Measurements from ENCODE around the gene ADAMTS8. TPM values are rescaled to one million over a fixed set of nuclear protein-coding genes. Genes with fewer than 3 reads are reported as not detected.

ADAMTS8 gene
- total and polyA plus RNA-seq, 10 of the 15 experiments (the other 5 are each of a cell fraction or from before 2014, with no cell fraction given): not detected

DNA sequence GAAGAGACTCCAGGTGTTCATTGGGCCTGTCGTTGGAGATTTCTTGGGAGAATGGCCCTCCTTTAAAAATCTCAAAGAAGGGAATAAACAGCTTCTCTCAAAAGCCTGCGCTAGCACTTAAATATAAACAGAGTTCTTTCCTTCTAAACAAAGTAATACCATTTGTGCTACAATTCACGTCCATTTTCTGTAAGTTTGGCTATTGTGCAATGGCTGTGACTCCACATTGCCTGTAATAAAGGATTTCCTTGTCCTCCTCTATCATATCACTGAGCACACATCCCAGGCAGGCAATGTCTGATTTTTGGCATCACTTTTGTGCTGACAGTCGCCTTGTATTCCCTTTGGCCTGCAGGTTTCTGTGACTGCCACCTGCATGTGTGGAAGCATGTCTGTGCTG is 4.9 kb upstream of the ADAMTS8 start:
- TF ChIP-seq SMAD1 (IDR thresholded peaks at IDR 0.05; ENCODE audit: low read depth, partially characterized antibody) (no peak), RAD51 (IDR thresholded peaks at IDR 0.05) (no peak), ETV6 (conservative IDR thresholded peaks at IDR 0.05 in 1 of 2, IDR thresholded peaks at IDR 0.05 in 1 of 2; ENCODE audit: borderline replicate concordance in 1 of 2, low read depth in 1 of 2) (no peak), CBFB (IDR thresholded peaks at IDR 0.05; ENCODE audit: low read depth) (no peak), RBBP5 (conservative IDR thresholded peaks at IDR 0.05) (no peak), GATAD2B (conservative IDR thresholded peaks at IDR 0.05; ENCODE audit: low read depth) (no peak), FOS (IDR thresholded peaks at IDR 0.05; ENCODE audit: borderline replicate concordance, extremely low read depth, insufficient read length) (no peak), EZH2 (IDR thresholded peaks at IDR 0.05; ENCODE audit: borderline replicate concordance, control insufficient read depth, low read depth, low read length) (no peak), CBX5 (IDR thresholded peaks at IDR 0.05; ENCODE audit: low read depth) (no peak), SREBF1 (IDR thresholded peaks at IDR 0.05; ENCODE audit: low read length) (no peak), EED (IDR thresholded peaks at IDR 0.05; ENCODE audit: low read depth) (no peak), ZNF217 (IDR thresholded peaks at IDR 0.05) (no peak), E4F1 (IDR thresholded peaks at IDR 0.05; ENCODE audit: borderline replicate concordance, partially characterized antibody) (no peak)
- TF ChIP-seq, protein P1, sequence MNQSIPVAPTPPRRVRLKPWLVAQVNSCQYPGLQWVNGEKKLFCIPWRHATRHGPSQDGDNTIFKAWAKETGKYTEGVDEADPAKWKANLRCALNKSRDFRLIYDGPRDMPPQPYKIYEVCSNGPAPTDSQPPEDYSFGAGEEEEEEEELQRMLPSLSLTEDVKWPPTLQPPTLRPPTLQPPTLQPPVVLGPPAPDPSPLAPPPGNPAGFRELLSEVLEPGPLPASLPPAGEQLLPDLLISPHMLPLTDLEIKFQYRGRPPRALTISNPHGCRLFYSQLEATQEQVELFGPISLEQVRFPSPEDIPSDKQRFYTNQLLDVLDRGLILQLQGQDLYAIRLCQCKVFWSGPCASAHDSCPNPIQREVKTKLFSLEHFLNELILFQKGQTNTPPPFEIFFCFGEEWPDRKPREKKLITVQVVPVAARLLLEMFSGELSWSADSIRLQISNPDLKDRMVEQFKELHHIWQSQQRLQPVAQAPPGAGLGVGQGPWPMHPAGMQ (IDR thresholded peaks at IDR 0.05; ENCODE audit: borderline replicate concordance): no peak
- no peak overlapping the region for H3K9ac ChIP-seq (ENCODE audit: control insufficient read depth, insufficient read depth, low read length)
- ATAC-seq (no peak), DNase-seq (ENCODE audit: low read depth, low spot score) (no peak), FAIRE-seq (no peak)
- no peaks in the 10 kb centered on the region; the same call in 1 of the 2 replicates for H4K20me1 ChIP-seq (ENCODE audit: control insufficient read depth, insufficient read depth)
- peaks cover 8 to 14% of the 10 kb centered on the region in 2 experiments for H3K27me3 ChIP-seq (replicated peaks in 1 of 2; ENCODE audit: control insufficient read depth in 2 of 2, insufficient read depth in 2 of 2, low read length in 1 of 2)
- H3K27ac ChIP-seq (ENCODE audit: control insufficient read depth, insufficient read depth): no peak overlapping the region
- no peak overlapping the region for H3K4me3 ChIP-seq
- POLR2A ChIA-PET: no interaction called here
- no peaks in the 10 kb centered on the region for H3K4me1 ChIP-seq (ENCODE audit: control insufficient read depth, insufficient read depth, low read length)
- BruUV-seq (replicated peaks): no TSS peak
- no peak overlapping the region for H2AFZ ChIP-seq (ENCODE audit: control insufficient read depth, low read depth, low read length)
- intact Hi-C loops (cut with micrococcal nuclease; ENCODE audit: unreplicated experiment) (loop anchor here (10.0 kb wide), 1 partner anchor 251 kb away; no protein-coding TSS in a partner anchor), in situ Hi-C loops (cut with MboI) (loop anchor here (10.0 kb wide), 1 partner anchor 431 kb away; no protein-coding TSS in a partner anchor)
- RAD21 ChIA-PET (ENCODE audit: unreplicated experiment): interaction anchor here (0.6 to 7.3 kb wide), 5 partner anchors 154 to 462 kb away, joined by 3 to 132 read pairs (median 5); no protein-coding TSS in a partner anchor
- CTCF ChIA-PET: interaction anchor here (0.9 to 8.2 kb wide), 13 partner anchors 10 to 483 kb away, joined by 3 to 295 read pairs (median 9); partner anchors contain the start of gene SNX19
- no peaks in the 10 kb centered on the region for H3K36me3 ChIP-seq (ENCODE audit: control insufficient read depth in 2 of 2, insufficient read depth in 2 of 2, low read length in 1 of 2)
- 39% methylated on average over 4 of the region's 4 CpGs for WGBS (ENCODE audit: insufficient coverage, insufficient replicate concordance, low lambda C conversion rate, missing lambda C conversion rate)
- no peaks in the 10 kb centered on the region for H3K9me3 ChIP-seq (replicated peaks; ENCODE audit: control insufficient read depth, insufficient read depth, low read length)
- H3K4me2 ChIP-seq (ENCODE audit: control insufficient read depth, insufficient read depth): no peak overlapping the region
- H3K79me2 ChIP-seq (ENCODE audit: control insufficient read depth, insufficient read depth, low read length): no peaks in the 10 kb centered on the region
- SMC1A ChIA-PET (ENCODE audit: uncharacterized antibody, unreplicated experiment): interaction anchor here (0.7 to 9.8 kb wide), 6 partner anchors 221 to 468 kb away, joined by 3 to 177 read pairs (median 4); no protein-coding TSS in a partner anchor
